ENCODE data around the gene RGS16.

RGS16 gene

GRCh38 chr1:182629499-182630096, 25.4 kb upstream of the RGS16 start:
- no peak for DNase-seq (ENCODE audit: low read depth in 2 of 2)

GRCh38 chr1:182629080-182629479, 24.9 kb upstream of the RGS16 start:
- DNase-seq (ENCODE audit: low read depth in 2 of 2) = no peak

- DNase-seq (ENCODE audit: low read depth in 2 of 2) = no peak
Measured at GRCh38 chr1:182628657-182629056, 24.5 kb upstream of the RGS16 start.

GRCh38 chr1:182627622-182628021, 23.4 kb upstream of the RGS16 start:
- DNase-seq (ENCODE audit: low read depth in 2 of 2) = no peak

GRCh38 chr1:182626527-182626926, 22.3 kb upstream of the RGS16 start:
- no peak for DNase-seq (ENCODE audit: low read depth in 2 of 2)

- no peak for DNase-seq (ENCODE audit: low read depth in 2 of 2)
Measured at GRCh38 chr1:182625719-182626504, 21.7 kb upstream of the RGS16 start.

- no peak for DNase-seq (ENCODE audit: low read depth in 2 of 2)
Measured at GRCh38 chr1:182625024-182625423, 20.8 kb upstream of the RGS16 start.

- DNase-seq (ENCODE audit: low read depth in 2 of 2) = no peak
Measured at GRCh38 chr1:182624577-182624976, 20.4 kb upstream of the RGS16 start.

- peak in 1 of 2 experiments; percentile 57 for DNase-seq (ENCODE audit: low read depth in 2 of 2)
Measured at GRCh38 chr1:182622901-182623528, 18.8 kb upstream of the RGS16 start.

GRCh38 chr1:182621906-182622305, 17.7 kb upstream of the RGS16 start:
- DNase-seq (ENCODE audit: low read depth in 2 of 2) = no peak

GRCh38 chr1:182620924-182621585, 16.9 kb upstream of the RGS16 start:
- DNase-seq (ENCODE audit: low read depth in 2 of 2) = no peak

GRCh38 chr1:182617734-182618351, 13.7 kb upstream of the RGS16 start:
- no peak for DNase-seq (ENCODE audit: low read depth in 2 of 2)

GRCh38 chr1:182617014-182617429, 12.8 kb upstream of the RGS16 start:
- no peak for DNase-seq (ENCODE audit: low read depth in 2 of 2)

GRCh38 chr1:182616130-182617013, 12.2 kb upstream of the RGS16 start:
- peak; percentile 78 to 82 for DNase-seq (ENCODE audit: low read depth in 2 of 2)

GRCh38 chr1:182615468-182616129, 11.4 kb upstream of the RGS16 start:
- no peak for DNase-seq (ENCODE audit: low read depth in 2 of 2)

GRCh38 chr1:182614796-182615454, 10.7 kb upstream of the RGS16 start:
- peak; percentile 70 to 73 for DNase-seq (ENCODE audit: low read depth in 2 of 2)

- no peak for DNase-seq (ENCODE audit: low read depth in 2 of 2)
Measured at GRCh38 chr1:182611787-182612186, 7.6 kb upstream of the RGS16 start.

- no peak for DNase-seq (ENCODE audit: low read depth in 2 of 2)
Measured at GRCh38 chr1:182611326-182611725, 7.1 kb upstream of the RGS16 start.

GRCh38 chr1:182610606-182611194, 6.5 kb upstream of the RGS16 start:
- no peak for DNase-seq (ENCODE audit: low read depth in 2 of 2)
